HepG2 (cell line): Measurements from ENCODE around the gene BTD. TPM values are rescaled to one million over a fixed set of nuclear protein-coding genes. Genes with fewer than 3 reads are reported as not detected.

Source experiments
- ATAC-seq: fragments of 200-7000 bp; cut with Tn5 transposase; 3 replicates; pipeline ENCODE4 v1.9.1; 2020; ENCODE audit warnings: mild to moderate bottlenecking, moderate library complexity
- BruUV-seq: library from RNA; stranded (reverse); fragments of 400-500 nt; replicated peaks from 2 replicates; lab custom pipeline; 2021; lab: Mats Ljungman, UMichigan
- CTCF ChIA-PET: fragments of 300-600 bp; formaldehyde crosslinking; extraction: SDS; loops from one replicate; lab custom pipeline; 2021; ENCODE audit warnings: low total read pairs, inconsistent platforms, low intra/inter-chr PET ratio; lab: Yijun Ruan, JAX
- POLR2A ChIA-PET: fragments of 350-600 bp; sonication (Branson Sonifier 250); formaldehyde crosslinking; loops from one replicate; lab custom pipeline; 2020; ENCODE audit warnings: antibody characterized with exemption, inconsistent platforms; lab: Yijun Ruan, JAX
- DNase-seq: peaks from one replicate; pipeline ENCODE4 v3.0.0-alpha.2; 2015; ENCODE audit warnings: low spot score
- FAIRE-seq: peaks from 3 replicates; lab custom pipeline; 2011; peaks lifted over from hg19 to GRCh38; lab: Jason Lieb, UNC
- H2AFZ ChIP-seq: one replicate; pipeline ENCODE4 v1.6.1; 2011; ENCODE audit warnings: low read length, inconsistent platforms
- H3K27ac ChIP-seq: fragments of 300-600 bp; 3 replicates; pipeline ENCODE4 v1.8.0; 2011; ENCODE audit warnings: mixed run types, mild to moderate bottlenecking, mixed read lengths, low read length, inconsistent platforms; ENCODE audit not compliant: insufficient read depth; ENCODE audit errors: extremely low read length
- H3K27me3 ChIP-seq, 2 experiments: fragments of 200-600 bp in 1 of 2; 2 replicates in 1 of 2; 3 replicates in 1 of 2; pipeline versions ENCODE4 v1.6.0 to v1.8.0; 2011; ENCODE audit warnings: low read length in 2 of 2, mild to moderate bottlenecking in 2 of 2, moderate library complexity in 2 of 2, inconsistent platforms in 1 of 2; ENCODE audit not compliant: insufficient read depth in 2 of 2, control insufficient read depth in 1 of 2
- H3K36me3 ChIP-seq, 2 experiments: fragments of 200-600 bp in 1 of 2; replicated peaks in 1 of 2; 2 replicates in 1 of 2; 3 replicates in 1 of 2; pipeline versions ENCODE4 v1.5.1 to v1.8.0; 2011; ENCODE audit warnings: low read length in 2 of 2, inconsistent platforms in 1 of 2; ENCODE audit not compliant: insufficient read depth in 2 of 2, control insufficient read depth in 1 of 2
- H3K4me1 ChIP-seq: 2 replicates; pipeline ENCODE4 v1.5.1; 2012; ENCODE audit warnings: low read length, inconsistent platforms; ENCODE audit not compliant: insufficient read depth
- H3K4me2 ChIP-seq: 2 replicates; pipeline ENCODE4 v1.6.0; 2011; ENCODE audit warnings: low read depth, low read length, inconsistent platforms
- H3K4me3 ChIP-seq, 3 experiments: fragments of 200-600 bp in 1 of 3; sonication (generic), shearing (Covaris generic) in 1 of 3; replicated peaks in 1 of 3; 2 replicates each; pipeline ENCODE4 v1.5.1; 2011 to 2016; ENCODE audit warnings: low read length in 3 of 3, inconsistent platforms in 2 of 3, low read depth in 2 of 3, mild to moderate bottlenecking in 2 of 3, control low read depth in 1 of 3, mixed read lengths in 1 of 3; ENCODE audit not compliant: insufficient read depth in 1 of 3
- H3K79me2 ChIP-seq: one replicate; pipeline ENCODE4 v1.6.1; 2011; ENCODE audit warnings: low read length, inconsistent platforms; ENCODE audit not compliant: insufficient read depth
- H3K9ac ChIP-seq: 2 replicates; pipeline ENCODE4 v1.6.0; 2011; ENCODE audit warnings: mild to moderate bottlenecking, low read depth, low read length, inconsistent platforms; ENCODE audit not compliant: insufficient read depth
- H3K9me3 ChIP-seq: 2 replicates; pipeline ENCODE4 v1.5.1; 2012; ENCODE audit warnings: mild to moderate bottlenecking, low read length
- H4K20me1 ChIP-seq: 2 replicates; pipeline ENCODE4 v1.6.0; 2011; ENCODE audit warnings: inconsistent platforms, mild to moderate bottlenecking, low read length, moderate library complexity; ENCODE audit not compliant: insufficient read depth
- CCDC6 ChIP-seq: sonication (generic); formaldehyde crosslinking; IDR thresholded peaks from 2 replicates; pipeline ENCODE4 v1.8.1; 2022; ENCODE audit warnings: mild to moderate bottlenecking, missing genetic modification reagents, moderate library complexity
- DNMT3B ChIP-seq: conservative IDR thresholded peaks from 2 replicates; pipeline ENCODE4 v1.6.1; 2016; ENCODE audit warnings: missing biosample characterization, control low read depth
- KLF16 ChIP-seq, 2 experiments: sonication (generic) in 1 of 2; formaldehyde crosslinking in 1 of 2; IDR thresholded peaks; 2 replicates each; pipeline versions ENCODE4 v1.6.1 to v1.8.0; 2016 to 2023; ENCODE audit warnings: missing genetic modification reagents in 2 of 2, missing compliant biosample characterization in 1 of 2
- NKX3-1 ChIP-seq: sonication (generic); formaldehyde crosslinking; IDR thresholded peaks from 2 replicates; pipeline ENCODE4 v1.5.0; 2020; ENCODE audit warnings: missing genetic modification reagents
- SALL2 ChIP-seq: sonication (generic); formaldehyde crosslinking; IDR thresholded peaks from 2 replicates; pipeline ENCODE4 v1.8.1; 2023; ENCODE audit warnings: mild to moderate bottlenecking, missing genetic modification reagents, inconsistent platforms
- UBTF ChIP-seq: sonication (generic); formaldehyde crosslinking; IDR thresholded peaks from 2 replicates; pipeline ENCODE4 v1.4.0; 2020; ENCODE audit warnings: mild to moderate bottlenecking, missing genetic modification reagents
- ZMYM2 ChIP-seq: sonication (generic); formaldehyde crosslinking; IDR thresholded peaks from 2 replicates; pipeline ENCODE4 v1.8.0; 2022; ENCODE audit warnings: mild to moderate bottlenecking, missing genetic modification reagents
- ZNF17 ChIP-seq: sonication (generic); formaldehyde crosslinking; IDR thresholded peaks from 2 replicates; pipeline ENCODE4 v1.5.0; 2020; ENCODE audit warnings: mild to moderate bottlenecking, missing genetic modification reagents
- ZSCAN5A ChIP-seq: sonication (generic); formaldehyde crosslinking; IDR thresholded peaks from 2 replicates; pipeline ENCODE4 v1.8.0; 2022; ENCODE audit warnings: mild to moderate bottlenecking, missing genetic modification reagents, borderline replicate concordance
- WGBS: methylation state at CpG from one replicate; pipeline ENCODE4 v1.1.6; 2017; ENCODE audit warnings: low lambda C conversion rate; 5-methylcytosine and 5-hydroxymethylcytosine counted together
- in situ Hi-C: cut with HindIII; loops from 2 replicates; pipeline ENCODE4 v1.10.0; 2017; ENCODE audit warnings: low pct_unique_long_range_greater_than_20kb; ENCODE audit not compliant: extremely low pct_ligation_motif_present
- intact Hi-C: fragments of 100-400 bp; cut with micrococcal nuclease; formaldehyde crosslinking; loops from one replicate; pipeline ENCODE4 v1.10.0; 2022; ENCODE audit not compliant: unreplicated experiment
- polyA plus RNA-seq, 8 experiments: library from polyadenylated mRNA; depleted of rRNA in 3 of 8; stranded (reverse) in 7 of 8; unstranded in 1 of 8; fragments of >200 nt; fragmentation: Illumina TruSeq in 4 of 8; extraction: Trizol in 4 of 8; gene quantifications; 2 replicates each; pipeline versions ENCODE4 v1.2.1 to v1.2.3, GENCODE V29; 2011 to 2016; ENCODE audit warnings: low read depth in 4 of 8, missing spikeins in 1 of 8, mixed read lengths in 1 of 8; ENCODE audit not compliant: insufficient read depth in 1 of 8
- total RNA-seq, 5 experiments: library from RNA; depleted of rRNA; stranded (reverse); fragments of >200 nt; fragmentation: Illumina TruSeq; extraction: Trizol; gene quantifications; 2 replicates each; pipeline ENCODE4 v1.2.3, GENCODE V29; 2016; ENCODE audit warnings: low read depth in 1 of 5

Gene BTD
- total and polyA plus RNA-seq, 2 of the 13 experiments (the other 11 are each of a cell fraction or from before 2014, with no cell fraction given): 15.7 to 35.5 TPM

GRCh38 chr3:15637131-15637951 lies 35.8 kb downstream of the BTD start:
- H3K9ac ChIP-seq: no peak overlapping the region
- no peak for TF ChIP-seq DNMT3B (CRISPR knock-in tag)
- no peak for TF ChIP-seq ZMYM2
- TF ChIP-seq UBTF (CRISPR knock-in tag): no peak
- TF ChIP-seq ZNF17 (CRISPR knock-in tag): no peak
- TF ChIP-seq CCDC6 (CRISPR knock-in tag): no peak
- TF ChIP-seq ZSCAN5A (CRISPR knock-in tag): no peak
- no peak for TF ChIP-seq SALL2 (CRISPR knock-in tag)
- no peak for TF ChIP-seq NKX3-1 (CRISPR knock-in tag)
- TF ChIP-seq KLF16 (CRISPR knock-in tag; IDR thresholded peaks at IDR 0.05): no peak
- H3K27ac ChIP-seq: no peak overlapping the region
- in situ Hi-C loops: loop anchor here (25.0 kb wide), 1 partner anchor 600 kb away; no protein-coding TSS in a partner anchor
- FAIRE-seq (no peak), DNase-seq (no peak), ATAC-seq (no peak)
- H3K4me2 ChIP-seq: no peak overlapping the region
- no peaks in the 10 kb centered on the region for H3K79me2 ChIP-seq
- H3K4me1 ChIP-seq: no peaks in the 10 kb centered on the region
- H4K20me1 ChIP-seq: no peaks in the 10 kb centered on the region
- CTCF ChIA-PET: no interaction called here
- 91% methylated on average over 7 of the region's 7 CpGs for WGBS
- no peaks in the 10 kb centered on the region for H3K36me3 ChIP-seq
- no peaks in the 10 kb centered on the region for H3K27me3 ChIP-seq
- no peak overlapping the region for H2AFZ ChIP-seq
- intact Hi-C loops: no loop called here
- H3K4me3 ChIP-seq: no peak overlapping the region
- POLR2A ChIA-PET: no interaction called here
- H3K9me3 ChIP-seq: no peaks in the 10 kb centered on the region
- no TSS peak for BruUV-seq
